Endothelial cell of hepatic sinusoid (primary cell): Measurements from ENCODE around the gene NPDC1.

Experiments
- in situ Hi-C: cut with HindIII; loops from 2 replicates; pipeline ENCODE4 v1.10.0; 2017; ENCODE audit warnings: low sequenced_read_pairs

Gene NPDC1

DNA sequence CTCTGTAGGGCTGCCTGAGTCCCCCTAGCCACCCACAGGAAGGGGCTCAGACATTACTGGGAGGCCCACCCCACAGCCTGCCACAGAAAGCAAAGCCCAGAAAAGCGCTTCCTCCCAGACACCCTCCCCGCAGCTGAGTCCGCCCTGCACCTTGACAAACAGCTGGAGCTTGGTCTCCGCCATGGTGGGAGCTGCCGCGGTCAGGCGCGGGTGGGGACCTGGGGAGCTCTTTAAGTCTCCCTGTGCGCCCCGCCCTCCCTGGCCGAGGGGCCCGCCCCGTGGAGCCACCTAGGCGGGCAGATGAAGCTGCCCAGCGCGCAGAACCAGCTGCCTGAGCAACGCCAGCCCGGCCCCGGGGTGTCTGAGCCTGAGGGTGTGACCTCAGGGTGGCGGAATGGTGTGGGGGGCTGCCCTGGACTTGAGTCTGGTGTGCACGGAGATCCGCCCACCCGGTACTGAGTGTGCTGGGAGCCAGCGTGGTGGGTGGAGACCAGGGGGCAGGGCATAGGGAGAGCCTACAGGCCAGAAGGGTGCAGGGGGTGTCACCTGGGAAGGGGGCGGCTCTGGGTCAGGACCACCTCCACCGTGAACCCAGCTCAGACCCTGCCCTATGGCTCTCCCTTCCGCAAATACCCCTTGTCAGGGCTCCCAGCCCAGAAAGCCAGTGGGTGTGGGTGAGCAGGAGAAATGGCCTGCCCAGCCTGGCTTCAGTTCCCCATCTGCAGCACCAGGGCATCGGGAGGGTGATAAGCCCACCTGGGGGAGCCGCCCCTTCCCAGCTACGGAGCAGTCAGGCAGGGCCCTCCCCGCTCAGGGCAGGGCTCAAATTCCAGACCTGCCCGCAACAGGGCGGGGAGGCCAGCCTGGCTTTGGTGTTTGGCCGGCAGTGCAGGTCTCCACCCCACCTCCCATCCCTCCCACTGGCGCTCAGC is 49.4 kb downstream of the NPDC1 start, which contains the start of gene CLIC3:
CLIC3 (minus strand) TSS at position 208 of the 932 bp plus-strand sequence; CDS start at position 183, 25 bp downstream.
- in situ Hi-C loops = no loop called here

DNA sequence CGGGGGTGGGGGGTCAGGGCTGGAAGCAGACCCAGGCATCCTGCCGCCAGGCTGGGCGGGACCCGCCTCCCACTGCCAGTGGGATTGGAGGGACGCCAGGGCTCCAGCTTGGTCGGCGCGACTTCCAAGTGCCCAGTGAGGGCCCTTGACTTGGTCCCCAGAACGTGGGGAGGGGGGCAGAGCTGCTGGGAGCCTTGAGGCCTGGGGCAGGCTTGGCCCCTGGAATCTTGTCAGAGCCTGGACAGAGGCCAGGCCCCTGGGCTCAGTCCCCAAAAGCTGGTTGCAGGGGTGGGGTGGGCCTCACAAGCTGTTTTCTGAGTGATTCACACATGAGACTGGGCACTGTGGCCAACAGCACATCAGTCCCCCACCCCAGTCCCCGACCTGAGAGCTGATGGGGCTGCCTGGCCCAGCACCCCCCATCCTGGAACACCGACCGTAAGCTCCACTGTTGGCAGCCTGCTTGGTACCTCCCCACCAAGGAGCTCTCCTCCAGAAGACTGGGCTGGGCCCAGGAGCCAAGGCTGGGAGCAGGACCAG is 50.1 kb downstream of the NPDC1 start:
- in situ Hi-C loops = no loop called here

DNA sequence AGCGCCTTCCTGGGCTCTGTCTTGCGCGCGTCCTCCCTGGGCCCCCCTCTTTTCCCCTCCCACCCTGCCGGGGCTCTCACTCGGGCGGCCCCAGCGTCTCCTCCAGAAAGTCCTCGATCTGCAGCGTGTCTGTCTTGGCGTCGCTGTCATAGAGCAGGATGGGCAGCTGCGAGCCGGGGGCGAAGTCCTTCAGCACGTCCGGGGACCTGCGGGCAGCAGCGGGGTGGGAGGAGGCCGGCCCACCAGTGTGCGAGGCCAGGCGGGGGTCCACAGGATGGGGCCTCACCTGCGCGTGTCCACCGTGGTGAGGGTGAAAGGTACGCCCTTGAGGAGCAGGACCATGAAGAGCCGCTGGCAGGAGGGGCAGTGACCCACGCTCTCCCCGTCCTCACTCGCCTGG is 50.6 kb downstream of the NPDC1 start:
- in situ Hi-C loops = no loop called here

DNA sequence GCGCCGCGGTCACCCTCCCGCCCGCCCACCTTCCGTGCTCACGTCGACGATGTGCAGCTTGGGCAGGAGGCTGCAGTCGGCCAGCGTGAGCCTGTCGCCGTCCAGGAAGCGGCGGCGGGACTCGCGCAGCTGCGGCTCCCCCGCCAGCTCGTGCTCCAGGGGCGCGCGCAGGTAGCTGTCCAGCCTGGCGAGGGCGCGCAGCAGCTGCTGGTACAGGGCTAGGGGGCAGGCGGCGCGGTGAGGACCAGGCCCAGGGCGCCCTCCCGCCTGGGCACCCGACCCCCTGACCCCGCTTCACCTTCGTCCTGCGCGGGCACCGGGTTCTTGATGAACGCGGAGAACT is 51.1 kb downstream of the NPDC1 start:
- in situ Hi-C loops = no loop called here

DNA sequence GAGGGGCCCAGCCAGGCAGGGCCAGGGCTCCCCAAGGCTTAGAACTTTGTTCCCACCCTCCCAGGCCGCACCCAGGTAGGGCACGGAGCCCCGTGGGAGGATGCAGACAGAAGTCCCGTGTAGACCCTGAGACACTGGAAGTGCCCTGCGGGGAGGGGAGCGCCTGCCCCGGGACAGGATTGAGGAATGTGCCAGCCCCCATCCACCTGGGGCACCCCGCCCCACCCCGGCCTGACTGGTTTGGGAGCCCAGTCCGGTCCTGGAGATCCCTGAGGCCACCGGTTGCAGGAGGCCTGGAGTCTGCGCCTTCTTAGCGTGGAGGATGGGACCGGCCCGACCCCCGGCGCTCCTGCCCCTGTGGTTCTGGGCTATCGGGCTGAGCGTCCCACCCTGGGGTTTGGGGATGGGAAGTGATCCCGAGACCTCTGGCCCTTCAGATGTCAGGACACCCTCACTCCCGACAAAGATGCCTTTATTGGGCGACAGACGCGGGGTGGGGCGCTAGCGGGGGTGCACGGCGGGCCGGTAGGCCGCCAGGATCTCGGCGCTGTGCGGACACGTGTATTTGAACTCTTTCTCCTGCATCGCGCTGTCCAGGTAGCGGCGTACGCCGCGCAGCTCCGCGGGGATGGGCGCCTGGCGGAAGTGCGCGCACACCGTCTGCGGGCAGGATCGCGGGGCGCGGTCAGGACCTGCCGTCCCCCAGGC is 51.6 kb downstream of the NPDC1 start:
- in situ Hi-C loops = no loop called here

DNA sequence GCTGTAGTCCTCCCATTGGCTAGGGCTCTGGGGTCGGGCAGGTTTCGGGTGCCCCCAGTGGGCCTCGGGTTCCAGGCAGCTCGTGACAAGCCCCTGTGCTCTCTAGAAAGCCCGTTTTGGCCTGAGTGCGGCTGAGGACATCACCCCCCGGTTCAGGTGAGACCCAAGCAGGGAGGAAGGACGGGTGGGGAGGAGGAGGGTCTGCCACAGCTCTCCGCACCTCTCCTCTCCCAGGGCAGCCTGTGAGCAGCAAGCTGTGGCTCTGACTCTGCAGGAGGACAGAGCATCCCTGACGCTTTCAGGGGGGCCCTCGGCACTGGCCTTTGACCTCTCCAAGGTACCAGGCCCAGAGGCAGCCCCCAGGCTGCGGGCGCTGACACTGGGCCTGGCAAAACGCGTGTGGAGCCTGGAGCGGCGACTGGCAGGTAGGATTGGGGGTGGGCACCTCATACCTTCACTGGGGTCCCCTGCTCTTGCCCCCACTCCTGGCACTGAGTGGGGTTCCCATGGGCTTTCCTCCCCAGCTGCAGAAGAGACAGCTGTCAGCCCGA is 53.1 kb downstream of the NPDC1 start:
- in situ Hi-C loops = no loop called here

DNA sequence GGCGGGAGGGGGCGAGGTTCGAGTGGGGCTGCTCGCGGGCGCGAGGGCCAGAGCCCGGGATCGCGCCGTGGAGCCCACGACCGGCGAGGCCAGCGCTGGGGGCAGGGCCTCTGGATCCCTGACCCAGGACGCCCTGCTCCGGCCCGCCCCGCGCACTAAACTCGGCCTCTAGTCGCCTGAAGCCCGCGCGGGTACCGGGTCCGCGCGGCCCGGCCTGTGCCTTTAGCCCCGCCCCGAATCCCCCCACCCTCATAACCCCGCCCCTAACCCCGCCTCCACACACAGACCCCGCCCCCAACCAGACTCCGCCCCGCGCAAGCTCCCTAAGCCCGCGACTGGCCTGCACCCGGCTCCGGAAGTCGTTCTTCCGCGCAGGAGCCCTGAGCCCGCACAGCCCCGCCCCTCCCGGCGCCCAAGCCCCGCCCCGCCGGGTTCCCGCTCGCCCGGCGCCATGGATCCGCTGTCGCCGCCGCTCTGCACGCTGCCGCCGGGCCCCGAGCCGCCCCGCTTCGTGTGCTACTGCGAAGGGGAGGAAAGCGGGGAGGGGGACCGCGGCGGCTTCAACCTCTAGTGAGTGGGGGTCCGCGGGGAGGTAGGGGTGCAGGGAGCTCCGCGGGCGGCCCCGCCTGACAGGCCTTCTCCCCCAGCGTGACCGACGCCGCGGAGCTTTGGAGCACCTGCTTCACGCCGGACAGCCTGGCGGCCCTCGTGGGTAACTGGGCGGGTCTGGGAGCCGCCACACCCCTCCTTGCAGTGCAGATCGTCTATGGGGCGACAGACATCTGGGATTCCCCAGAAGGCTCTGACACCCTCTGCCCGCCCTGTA is 53.8 kb downstream of the NPDC1 start, which contains the start of gene PAXX:
PAXX (plus strand) TSS at position 430 of the 826 bp plus-strand sequence; CDS start at position 452, 22 bp downstream.
- in situ Hi-C loops = no loop called here

DNA sequence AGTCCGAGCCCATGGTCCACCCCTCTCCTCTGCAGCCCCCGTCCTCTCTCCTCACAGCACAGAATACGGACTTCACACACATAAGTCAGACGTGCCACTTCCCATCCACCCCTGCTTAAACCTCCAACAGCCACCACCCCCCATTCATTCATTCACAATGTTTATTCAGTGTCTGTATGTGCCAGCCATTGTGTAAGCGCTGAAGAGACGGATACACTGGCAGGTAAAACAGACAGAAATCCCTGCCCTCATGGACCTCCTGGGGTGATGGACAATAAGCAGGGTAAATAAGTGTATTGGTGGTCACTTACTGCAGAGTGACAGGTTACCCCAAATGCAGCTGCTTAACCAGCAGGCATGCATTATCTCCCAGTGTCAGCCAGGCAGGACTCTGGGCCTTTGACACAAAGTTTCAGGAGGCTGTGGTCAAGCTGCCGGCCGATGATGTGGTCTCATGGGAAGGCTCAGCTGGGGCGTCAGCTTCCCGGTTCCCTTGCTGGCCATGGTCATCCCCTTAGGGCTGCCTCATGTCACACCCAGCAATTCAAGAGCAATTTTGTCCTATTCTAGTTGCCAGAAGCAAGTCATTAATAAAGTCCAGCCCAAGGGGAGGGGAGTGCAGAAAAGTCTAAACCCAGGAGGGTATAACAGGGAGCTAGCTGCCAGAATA is 55.6 kb downstream of the NPDC1 start:
- in situ Hi-C loops = no loop called here
